Stomach (tissue), 4 donors: ENCODE results near the gene CALR3.

ENCODE experiments used
- POLR2A ChIP-seq, 4 donors: fragments of 450-650 bp; IDR thresholded peaks; one replicate each; pipeline ENCODE4 v1.6.1; 2016; ENCODE audit warnings: antibody characterized with exemption in 4 of 4, control low read depth in 2 of 4, mild to moderate bottlenecking in 1 of 4, moderate library complexity in 1 of 4
- POLR2AphosphoS5 ChIP-seq, 3 donors: sonication (generic); formaldehyde crosslinking; IDR thresholded peaks; one replicate each; pipeline ENCODE4 v1.6.1; 2016; ENCODE audit warnings: antibody characterized with exemption in 3 of 3
- TF ChIP-seq, protein P1 (sequence below), 7 experiments: fragments of 450-650 bp in 4 of 7; fragments of 200-600 bp in 3 of 7; sonication (generic) in 3 of 7; IDR thresholded peaks; one replicate each; pipeline ENCODE4 v1.5.1; 2016 to 2019; ENCODE audit warnings: antibody characterized with exemption in 7 of 7, control low read depth in 2 of 7, mild to moderate bottlenecking in 1 of 7

DNA sequence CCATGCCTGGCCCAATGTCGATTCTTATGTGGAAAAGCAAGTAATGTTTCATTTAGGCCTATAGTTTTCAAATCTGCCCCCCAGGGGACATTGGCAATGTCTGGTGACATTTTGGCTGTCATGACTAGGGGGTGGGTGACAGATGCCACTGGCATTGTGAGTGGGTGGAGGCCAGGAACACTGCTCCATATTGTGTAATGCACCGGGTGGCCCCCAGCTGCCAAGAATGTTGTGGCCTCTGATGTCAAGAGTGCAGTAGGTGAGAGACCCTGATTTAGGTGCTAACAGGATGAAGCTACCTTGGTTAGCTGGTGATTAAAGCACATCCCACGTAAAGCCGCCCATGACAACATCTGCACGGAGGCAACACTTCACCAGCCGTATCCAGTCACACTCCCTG lies 11.0 kb upstream of the CALR3 start:
- TF ChIP-seq, protein P1, sequence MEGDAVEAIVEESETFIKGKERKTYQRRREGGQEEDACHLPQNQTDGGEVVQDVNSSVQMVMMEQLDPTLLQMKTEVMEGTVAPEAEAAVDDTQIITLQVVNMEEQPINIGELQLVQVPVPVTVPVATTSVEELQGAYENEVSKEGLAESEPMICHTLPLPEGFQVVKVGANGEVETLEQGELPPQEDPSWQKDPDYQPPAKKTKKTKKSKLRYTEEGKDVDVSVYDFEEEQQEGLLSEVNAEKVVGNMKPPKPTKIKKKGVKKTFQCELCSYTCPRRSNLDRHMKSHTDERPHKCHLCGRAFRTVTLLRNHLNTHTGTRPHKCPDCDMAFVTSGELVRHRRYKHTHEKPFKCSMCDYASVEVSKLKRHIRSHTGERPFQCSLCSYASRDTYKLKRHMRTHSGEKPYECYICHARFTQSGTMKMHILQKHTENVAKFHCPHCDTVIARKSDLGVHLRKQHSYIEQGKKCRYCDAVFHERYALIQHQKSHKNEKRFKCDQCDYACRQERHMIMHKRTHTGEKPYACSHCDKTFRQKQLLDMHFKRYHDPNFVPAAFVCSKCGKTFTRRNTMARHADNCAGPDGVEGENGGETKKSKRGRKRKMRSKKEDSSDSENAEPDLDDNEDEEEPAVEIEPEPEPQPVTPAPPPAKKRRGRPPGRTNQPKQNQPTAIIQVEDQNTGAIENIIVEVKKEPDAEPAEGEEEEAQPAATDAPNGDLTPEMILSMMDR (IDR thresholded peaks at IDR 0.05) = no peak
- no peak for TF ChIP-seq POLR2AphosphoS5 (IDR thresholded peaks at IDR 0.05)
- TF ChIP-seq POLR2A (IDR thresholded peaks at IDR 0.05) = no peak
